T-helper 1 cell treated with Interleukin-12 subunit alpha and Interleukin-12 subunit beta and Interleukin-4 antibody, amounts not matched to agents 30 μg/mL and 1 μg/mL, for 36 hours (primary cell): ENCODE results near the gene TRIM33.
A peak's percentile ranks its signal among the peaks of the same experiment; 100 is the strongest.

ENCODE experiments used
- H3K27ac Mint-ChIP-seq: one replicate; pipeline ENCODE4 v1.8.0; 2021; ENCODE audit warnings: mild to moderate bottlenecking, mixed read lengths
- H3K27me3 Mint-ChIP-seq: one replicate; pipeline ENCODE4 v1.8.0; 2021; ENCODE audit warnings: low read depth, mixed read lengths
- H3K36me3 Mint-ChIP-seq: one replicate; pipeline ENCODE4 v1.8.0; 2021; ENCODE audit warnings: low read depth, mixed read lengths
- H3K4me1 Mint-ChIP-seq: one replicate; pipeline ENCODE4 v1.8.0; 2021; ENCODE audit warnings: low read depth, mixed read lengths
- H3K4me3 Mint-ChIP-seq: one replicate; pipeline ENCODE4 v1.8.0; 2021; ENCODE audit warnings: mild to moderate bottlenecking, moderate library complexity, mixed read lengths
- H3K9me3 Mint-ChIP-seq: one replicate; pipeline ENCODE4 v1.8.0; 2021; ENCODE audit warnings: mixed read lengths

Gene TRIM33

DNA sequence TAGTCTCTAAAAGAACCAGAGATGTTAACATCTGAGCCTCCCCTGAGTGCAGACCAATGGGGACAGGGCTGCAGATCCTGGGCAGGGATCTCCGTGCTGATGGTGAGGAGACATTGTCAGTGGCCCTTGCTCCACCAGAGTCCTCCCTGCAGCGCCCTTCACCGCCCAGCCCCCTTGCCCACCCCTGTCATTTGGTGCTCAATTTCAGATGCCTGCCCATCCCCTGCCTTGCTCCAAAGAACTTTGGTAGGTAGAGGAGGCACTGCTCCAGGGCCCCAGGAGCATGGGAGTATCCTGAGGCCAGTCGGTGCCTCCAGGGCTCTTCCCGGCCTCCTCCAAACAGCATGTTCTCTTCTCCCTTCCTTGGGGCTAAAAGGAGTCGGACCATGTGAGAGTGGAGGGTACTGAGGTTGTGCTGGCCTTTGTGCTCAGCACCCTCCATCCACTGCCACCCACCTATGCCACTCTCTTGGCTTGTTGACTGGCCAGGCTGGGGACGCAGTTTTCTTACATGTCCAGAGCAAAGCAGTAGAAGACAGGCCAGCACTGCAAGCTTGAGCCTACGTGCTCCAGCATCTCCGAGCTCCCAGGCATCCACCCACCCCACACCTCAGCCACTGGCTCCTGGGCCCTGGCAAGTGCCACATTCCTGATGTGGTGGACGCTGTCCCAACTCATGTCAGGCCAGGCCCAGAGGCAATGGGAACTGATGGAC, 160.1 kb downstream of the TRIM33 start:
- Mint-ChIP-seq H3K4me1 (peaks cover 3% of the 10 kb centered on the region), H3K4me3 (no peak overlapping the region), H3K9me3 (no peaks in the 10 kb centered on the region), H3K27me3 (no peaks in the 10 kb centered on the region), H3K27ac (no peak overlapping the region), H3K36me3 (no peaks in the 10 kb centered on the region)

DNA sequence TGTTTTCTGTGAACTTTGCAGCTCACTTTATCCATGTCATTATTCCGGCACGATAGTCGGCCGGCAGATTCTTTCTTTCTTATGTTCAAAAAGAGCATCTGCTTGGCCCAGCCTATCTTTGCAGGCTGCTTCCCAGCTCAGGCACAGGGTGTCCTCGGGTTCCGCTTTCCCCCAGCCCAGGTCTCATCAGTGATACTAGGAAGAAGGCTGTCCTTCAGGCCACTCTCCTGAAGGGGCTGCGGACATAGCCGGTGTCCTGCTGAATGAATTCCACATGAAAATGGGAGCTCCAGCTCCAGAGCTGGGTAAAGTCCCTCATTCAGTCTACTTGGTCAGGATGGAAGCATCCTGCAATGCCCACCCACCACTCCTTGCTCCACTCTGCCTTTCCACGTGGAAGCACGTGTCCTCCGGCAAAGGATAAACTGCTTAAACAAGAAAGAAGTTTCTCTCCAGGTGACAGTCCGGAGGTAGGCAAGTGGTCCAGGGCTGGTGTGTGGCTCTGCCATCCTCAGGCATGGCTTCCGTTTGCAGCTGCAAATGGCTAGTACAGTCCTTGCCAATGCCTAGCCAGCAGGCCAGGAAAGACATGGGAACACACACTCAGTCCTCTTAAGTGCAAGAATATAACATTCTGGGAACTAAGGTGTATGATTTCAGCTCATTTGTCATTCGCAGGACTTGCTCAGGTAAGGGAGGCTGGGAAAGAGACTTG, 161.0 kb downstream of the TRIM33 start:
- Mint-ChIP-seq H3K27ac (no peak overlapping the region), H3K36me3 (no peaks in the 10 kb centered on the region), H3K9me3 (no peaks in the 10 kb centered on the region), H3K27me3 (no peaks in the 10 kb centered on the region), H3K4me1 (peaks cover 6% of the 10 kb centered on the region), H3K4me3 (no peak overlapping the region)

GRCh38 chr1:114347431-114348209, 163.4 kb downstream of the TRIM33 start:
- Mint-ChIP-seq H3K9me3 (no peaks in the 10 kb centered on the region), H3K27me3 (no peaks in the 10 kb centered on the region), H3K27ac (no peak overlapping the region), H3K4me1 (peaks cover 10% of the 10 kb centered on the region), H3K4me3 (no peak overlapping the region), H3K36me3 (no peaks in the 10 kb centered on the region)

DNA sequence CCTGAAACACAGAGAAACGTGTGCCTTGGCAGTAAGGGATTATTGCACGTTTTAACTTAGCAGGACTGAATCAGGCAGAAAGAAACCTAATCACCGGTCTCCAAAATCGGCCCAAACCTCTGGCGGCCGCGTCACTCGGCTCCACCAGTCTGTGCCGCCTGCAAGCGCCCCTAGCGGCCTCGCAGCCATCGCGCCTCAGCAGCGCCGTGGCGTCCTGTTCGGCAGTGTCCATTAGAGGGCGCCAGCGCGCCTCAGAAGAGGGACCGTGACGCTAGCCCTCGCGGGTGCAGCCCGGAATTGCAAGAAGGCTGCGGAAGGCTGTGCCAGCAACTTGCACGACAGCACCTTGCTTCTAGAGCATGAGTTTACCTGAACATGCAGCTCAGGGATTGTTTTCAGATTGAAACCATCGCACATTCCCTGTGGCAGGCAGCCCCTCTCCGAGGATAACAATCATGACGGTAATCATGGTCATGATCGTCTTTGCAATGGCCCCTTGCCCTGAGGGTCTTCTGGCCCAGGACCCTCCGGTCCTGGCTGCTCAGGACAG, 164.4 kb downstream of the TRIM33 start:
- peaks cover under 1% of the 10 kb centered on the region for H3K36me3 Mint-ChIP-seq
- peaks cover 18% of the 10 kb centered on the region for H3K4me1 Mint-ChIP-seq
- H3K27me3 Mint-ChIP-seq = no peaks in the 10 kb centered on the region
- peaks cover under 1% of the 10 kb centered on the region for H3K9me3 Mint-ChIP-seq
- H3K27ac Mint-ChIP-seq = peak overlapping the region; percentile 91
- H3K4me3 Mint-ChIP-seq = peak overlapping the region; percentile 90

DNA sequence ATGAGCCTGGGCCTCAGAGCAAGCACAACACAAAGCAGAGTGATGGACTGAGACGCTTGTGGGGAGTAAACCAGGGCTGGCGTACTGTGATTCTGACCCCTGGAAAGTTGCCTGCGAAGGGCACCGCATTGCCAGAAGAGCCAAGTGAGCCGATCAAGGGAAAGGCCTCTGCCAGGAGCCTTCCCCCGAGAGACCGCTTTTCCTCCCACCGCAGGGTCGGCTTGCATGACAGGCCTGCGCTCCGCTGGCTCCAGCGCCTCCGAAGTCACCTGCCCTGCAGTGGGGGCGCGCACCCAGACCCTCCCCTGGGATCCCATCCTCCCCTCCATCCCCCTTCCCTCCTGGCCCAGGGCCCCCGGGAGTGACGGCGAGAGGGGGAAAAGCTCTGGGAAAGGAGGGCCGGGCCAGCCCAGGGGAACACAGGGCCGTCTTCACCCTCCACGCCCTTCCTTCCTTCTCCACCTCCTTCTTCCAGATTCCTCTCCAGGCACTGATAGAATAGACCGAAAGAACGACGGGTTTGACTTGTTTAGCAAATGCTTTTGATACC, 165.0 kb downstream of the TRIM33 start:
- H3K4me3 Mint-ChIP-seq = peak overlapping the region; percentile 90
- no peaks in the 10 kb centered on the region for H3K27me3 Mint-ChIP-seq
- peaks cover 4% of the 10 kb centered on the region for H3K36me3 Mint-ChIP-seq
- H3K9me3 Mint-ChIP-seq = peaks cover 6% of the 10 kb centered on the region
- peaks cover 23% of the 10 kb centered on the region for H3K4me1 Mint-ChIP-seq
- peak overlapping the region; percentile 91 for H3K27ac Mint-ChIP-seq

DNA sequence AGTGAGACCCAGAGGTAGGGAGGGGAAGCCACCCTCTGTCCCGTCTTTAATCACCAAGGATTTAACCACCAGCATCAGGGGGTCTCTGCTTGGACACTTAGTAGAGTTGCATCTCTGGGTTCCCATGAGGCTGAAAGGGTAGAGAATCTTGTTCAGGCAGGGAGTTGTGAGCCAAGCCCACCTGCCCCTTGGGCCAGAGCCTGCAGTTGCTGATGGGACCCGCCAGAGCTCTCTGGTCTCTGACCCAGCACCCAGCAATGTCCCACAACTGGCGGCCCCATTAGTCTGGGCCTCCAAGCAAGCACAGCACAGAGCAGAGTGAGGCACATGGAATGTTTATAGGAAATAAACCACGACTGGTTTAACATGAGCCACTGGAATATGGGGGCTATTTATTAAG, 166.3 kb downstream of the TRIM33 start:
- peaks cover 6% of the 10 kb centered on the region for H3K9me3 Mint-ChIP-seq
- no peaks in the 10 kb centered on the region for H3K27me3 Mint-ChIP-seq
- H3K27ac Mint-ChIP-seq = no peak overlapping the region
- peaks cover 4% of the 10 kb centered on the region for H3K36me3 Mint-ChIP-seq
- H3K4me3 Mint-ChIP-seq = no peak overlapping the region
- peaks cover 32% of the 10 kb centered on the region for H3K4me1 Mint-ChIP-seq
